Activated T-cell treated with anti-CD3 and anti-CD28 coated beads, Interleukin-2, amount 50 U/mL, for 48 hours (primary cell): ENCODE results near the gene ARL6IP5.

Source experiments
- DNase-seq, 2 experiments: peaks; one replicate each; pipeline ENCODE4 v3.0.0-alpha.2; 2020

Gene ARL6IP5

GRCh38 chr3:69118555-69118954, 33.8 kb downstream of the ARL6IP5 start:
- no peak for DNase-seq

GRCh38 chr3:69119138-69119537, 34.4 kb downstream of the ARL6IP5 start:
- no peak for DNase-seq

GRCh38 chr3:69119681-69120080, 34.9 kb downstream of the ARL6IP5 start:
- DNase-seq = no peak

DNA sequence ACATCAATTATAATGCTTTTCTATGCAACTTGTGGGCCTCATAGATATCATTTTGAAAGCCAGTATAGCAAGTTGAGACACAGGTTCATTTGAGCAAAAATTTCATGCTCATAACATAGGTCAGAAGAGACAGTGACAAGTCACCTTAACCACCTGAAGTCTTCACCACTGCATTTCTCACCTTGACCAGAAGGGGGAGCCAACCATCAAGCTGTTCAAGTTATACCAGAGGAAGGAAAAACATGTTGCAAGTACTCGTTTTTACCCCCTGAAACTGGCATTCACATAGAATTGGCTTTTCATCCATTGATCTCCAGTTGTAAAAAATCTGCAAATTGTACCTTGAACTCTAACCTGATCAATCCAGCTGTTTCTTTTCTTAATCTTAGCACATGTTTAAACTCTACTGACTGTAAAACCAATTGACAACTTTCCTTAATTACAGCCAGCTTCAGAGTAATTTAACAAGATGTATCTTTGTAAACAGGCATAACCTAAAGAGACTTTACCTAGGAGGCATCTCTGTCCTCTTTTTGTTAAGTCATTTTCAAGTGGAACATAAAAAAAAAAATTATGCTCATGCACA, 36.2 kb downstream of the ARL6IP5 start:
- DNase-seq = peak; percentile 86 to 88

GRCh38 chr3:69121513-69121912, 36.8 kb downstream of the ARL6IP5 start:
- DNase-seq = no peak

GRCh38 chr3:69121950-69122349, 37.2 kb downstream of the ARL6IP5 start:
- no peak for DNase-seq

- no peak for DNase-seq
Observed at GRCh38 chr3:69122403-69122802, 37.7 kb downstream of the ARL6IP5 start, which contains the start of gene LMOD3. TSS of gene LMOD3 (minus strand) at chr3:69122595. CDS start at chr3:69122386, 209 bp downstream.

- DNase-seq = no peak
Observed at GRCh38 chr3:69126216-69126615, 41.5 kb downstream of the ARL6IP5 start.

- no peak for DNase-seq
Observed at GRCh38 chr3:69126999-69127398, 42.3 kb downstream of the ARL6IP5 start.

DNA sequence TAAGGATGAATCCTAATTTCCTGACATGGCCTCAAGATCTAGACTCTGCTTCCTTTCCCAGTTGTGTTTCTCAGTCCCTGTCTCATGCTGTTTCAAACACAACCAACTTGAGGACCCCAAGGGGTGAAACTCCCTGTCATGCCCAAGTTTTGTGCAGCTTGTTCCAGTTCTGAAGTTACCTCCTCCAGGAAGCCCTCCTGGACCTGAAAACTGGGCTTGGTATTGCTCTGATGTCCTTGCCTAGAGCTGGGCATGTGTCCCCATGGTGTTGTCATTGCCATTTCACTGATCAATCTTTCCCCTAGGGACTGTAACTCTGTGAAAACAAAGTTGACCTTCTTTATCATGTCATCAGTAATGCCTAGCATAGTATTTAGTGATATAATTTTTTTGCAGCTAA, 43.8 kb downstream of the ARL6IP5 start:
- no peak for DNase-seq

DNA sequence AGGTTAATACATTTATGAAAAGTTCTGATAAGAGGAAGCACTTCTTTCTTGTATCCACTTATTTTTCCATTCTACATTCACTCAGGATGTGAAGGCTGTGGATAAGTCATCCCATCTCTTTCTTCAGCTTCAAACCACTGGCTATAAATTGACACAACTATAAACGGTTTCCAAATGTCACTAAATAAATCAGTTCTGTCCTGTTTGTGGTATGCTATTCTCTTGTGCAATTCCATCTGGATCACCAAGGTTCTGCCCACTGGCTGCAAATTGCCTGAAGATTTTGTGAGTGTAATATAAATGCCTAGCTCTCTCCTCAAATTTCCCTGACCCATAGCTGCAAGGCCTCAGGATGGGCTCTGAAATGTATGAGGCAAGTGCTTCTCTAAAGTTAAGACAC, 44.8 kb downstream of the ARL6IP5 start:
- no peak for DNase-seq

GRCh38 chr3:69130689-69131088, 46.0 kb downstream of the ARL6IP5 start:
- DNase-seq = no peak

- DNase-seq = no peak
Observed at GRCh38 chr3:69137005-69137404, 52.3 kb downstream of the ARL6IP5 start.

GRCh38 chr3:69137412-69137811, 52.7 kb downstream of the ARL6IP5 start:
- DNase-seq = no peak

DNA sequence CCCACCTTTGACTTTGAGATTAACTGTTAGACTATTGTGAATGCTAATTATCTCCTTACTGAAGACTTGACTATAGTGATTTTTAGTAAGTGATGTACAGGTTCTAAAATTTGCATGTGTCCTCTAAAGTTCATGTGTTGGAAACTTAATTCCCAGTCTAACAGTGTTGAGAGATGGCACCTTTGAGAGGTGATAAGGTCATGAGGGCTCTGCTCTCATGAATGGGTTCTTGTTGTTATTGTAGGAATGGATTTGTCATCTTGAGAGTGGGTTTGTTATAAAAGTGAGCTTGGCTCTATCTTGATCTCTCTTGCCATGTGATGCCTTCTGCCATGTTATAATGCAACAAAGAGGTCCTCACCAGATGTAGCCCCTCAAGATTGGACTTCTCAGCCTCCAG, 56.6 kb downstream of the ARL6IP5 start:
- no peak for DNase-seq

DNA sequence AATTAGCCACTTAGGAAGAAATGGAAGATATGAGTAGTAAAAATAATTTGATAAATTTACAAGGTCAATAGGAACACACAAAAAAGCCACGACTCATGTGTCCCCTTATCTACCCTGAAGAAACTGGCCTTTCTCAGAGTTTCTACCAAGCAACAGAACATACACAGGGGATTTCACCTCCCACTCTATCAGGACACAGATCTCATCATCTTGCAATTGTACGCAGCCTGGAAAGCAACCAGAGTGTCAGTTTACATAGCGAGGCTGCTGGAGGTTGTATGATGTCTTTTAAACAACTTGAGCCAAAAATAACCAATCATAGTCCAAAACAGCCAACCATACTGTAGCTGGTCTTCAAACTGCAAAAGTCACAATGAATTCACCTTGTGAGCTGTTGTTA, 57.4 kb downstream of the ARL6IP5 start:
- DNase-seq = no peak

- DNase-seq = no peak
Observed at GRCh38 chr3:69142797-69143454, 58.2 kb downstream of the ARL6IP5 start.

- DNase-seq = no peak
Observed at GRCh38 chr3:69143612-69144011, 58.9 kb downstream of the ARL6IP5 start.

DNA sequence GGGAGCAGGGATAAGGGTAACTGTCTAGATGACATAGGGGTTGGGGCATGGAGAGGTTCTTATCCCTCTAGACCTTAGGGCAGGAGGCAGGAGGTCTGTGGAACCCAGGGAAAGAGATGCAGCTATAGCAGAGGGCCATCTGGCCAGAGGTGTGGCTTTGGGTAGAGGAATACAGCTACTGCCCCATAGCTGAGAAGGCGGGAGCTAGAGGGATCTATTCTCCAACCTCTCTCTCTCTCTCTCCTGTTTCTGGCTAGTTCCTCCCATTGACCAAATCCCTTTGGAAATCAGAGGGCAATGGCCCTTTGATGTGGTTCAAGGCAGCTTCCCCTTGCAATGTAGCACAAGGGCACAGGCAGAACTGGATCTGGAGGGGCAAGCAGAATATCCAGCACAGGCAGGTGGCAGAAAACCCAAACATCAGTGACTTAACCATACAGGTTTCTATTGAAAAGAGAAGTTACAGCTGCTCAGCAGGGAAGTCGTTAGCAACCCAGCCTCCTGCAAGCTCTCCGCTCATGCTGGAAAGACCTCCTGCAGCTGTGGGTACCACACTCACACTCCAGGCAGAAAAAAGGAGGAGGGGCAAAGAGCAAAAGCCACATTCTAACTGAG, 60.0 kb downstream of the ARL6IP5 start:
- no peak for DNase-seq

DNA sequence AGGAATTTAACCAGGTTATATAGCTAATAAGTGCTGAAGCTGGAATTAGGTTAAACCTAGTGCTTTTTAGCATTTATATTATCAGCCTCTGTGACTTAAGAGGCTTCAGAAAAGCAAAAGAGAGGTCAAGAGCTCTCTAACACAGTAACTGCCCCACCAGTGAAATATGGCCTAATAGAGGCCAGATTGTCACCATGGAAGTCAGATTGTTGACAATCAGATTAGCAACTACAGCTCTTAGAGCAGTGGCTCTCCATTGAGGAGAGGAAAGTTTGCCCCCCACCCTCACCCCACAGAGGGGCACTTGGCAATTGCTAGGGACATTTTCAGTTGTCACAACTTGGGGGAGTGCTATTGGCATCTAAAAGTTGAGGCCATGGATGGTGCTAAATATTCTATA, 61.0 kb downstream of the ARL6IP5 start:
- no peak for DNase-seq

DNA sequence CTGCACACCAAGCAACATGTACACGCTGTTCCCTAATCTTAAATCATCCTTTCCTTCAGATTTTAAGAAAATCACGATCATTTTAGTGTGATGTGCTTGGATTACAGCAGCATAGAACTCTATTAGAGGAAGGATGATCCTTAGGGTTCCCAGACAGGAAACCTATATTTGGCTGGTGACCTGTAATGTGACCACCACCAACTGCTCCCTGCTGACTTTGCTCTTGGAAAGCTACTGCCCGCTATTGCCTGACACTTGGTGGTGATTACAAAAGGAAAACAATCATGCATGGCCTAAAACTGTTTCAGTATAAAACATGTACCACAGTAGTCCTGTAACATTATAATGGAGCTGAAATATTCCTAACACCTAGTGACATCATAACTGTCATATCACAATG, 64.8 kb downstream of the ARL6IP5 start:
- DNase-seq = no peak
